GM23248 (cell line): ENCODE data around the gene SPDEF. TPM values are rescaled to one million over a fixed set of nuclear protein-coding genes. Genes with fewer than 3 reads are reported as not detected.

Source experiments
- DNase-seq: peaks from one replicate; pipeline ENCODE4 v3.0.0-alpha.2; 2015
- H2AFZ ChIP-seq: fragments of 200-600 bp; sonication (generic); 2 replicates; pipeline ENCODE4 v1.6.1; 2016; ENCODE audit warnings: antibody characterized with exemption
- H3F3A ChIP-seq: fragments of 200-600 bp; sonication (generic); 2 replicates; pipeline ENCODE4 v1.6.1; 2016; ENCODE audit warnings: mild to moderate bottlenecking, antibody characterized with exemption, mixed run types; ENCODE audit not compliant: insufficient read depth
- H3K27ac ChIP-seq: fragments of 200-600 bp; sonication (generic); 2 replicates; pipeline ENCODE4 v1.5.1; 2016; ENCODE audit warnings: mild to moderate bottlenecking
- H3K27me3 ChIP-seq: fragments of 200-600 bp; sonication (generic); replicated peaks from 2 replicates; pipeline ENCODE4 v1.6.1; 2016; ENCODE audit warnings: mild to moderate bottlenecking; ENCODE audit not compliant: insufficient read depth
- H3K36me3 ChIP-seq: fragments of 200-600 bp; sonication (generic); 2 replicates; pipeline ENCODE4 v1.6.1; 2016; ENCODE audit warnings: low read depth, mild to moderate bottlenecking
- H3K4me1 ChIP-seq: fragments of 200-600 bp; sonication (generic); 2 replicates; pipeline ENCODE4 v1.6.1; 2016; ENCODE audit warnings: mild to moderate bottlenecking; ENCODE audit not compliant: insufficient read depth
- H3K4me2 ChIP-seq: fragments of 200-600 bp; sonication (generic); one replicate; pipeline ENCODE4 v1.6.1; 2016; ENCODE audit warnings: mild to moderate bottlenecking; ENCODE audit not compliant: unreplicated experiment
- H3K4me3 ChIP-seq: fragments of 200-600 bp; sonication (generic); 2 replicates; pipeline ENCODE4 v1.5.1; 2016; ENCODE audit warnings: mild to moderate bottlenecking
- H3K79me2 ChIP-seq: fragments of 200-600 bp; sonication (generic); 2 replicates; pipeline ENCODE4 v1.6.1; 2016; ENCODE audit warnings: mild to moderate bottlenecking; ENCODE audit not compliant: insufficient read depth
- H3K9ac ChIP-seq: fragments of 200-600 bp; sonication (generic); 2 replicates; pipeline ENCODE4 v1.6.1; 2016; ENCODE audit warnings: mild to moderate bottlenecking
- H3K9me2 ChIP-seq: fragments of 200-600 bp; sonication (generic); 2 replicates; pipeline ENCODE4 v1.6.1; 2016; ENCODE audit warnings: mixed run types, mild to moderate bottlenecking, moderate library complexity; ENCODE audit not compliant: insufficient read depth
- H3K9me3 ChIP-seq: fragments of 200-600 bp; sonication (generic); one replicate; pipeline ENCODE4 v1.6.1; 2017; ENCODE audit warnings: low read depth
- H4K20me1 ChIP-seq: fragments of 200-600 bp; sonication (generic); 2 replicates; pipeline ENCODE4 v1.6.0; 2016; ENCODE audit not compliant: insufficient read depth
- EZH2 ChIP-seq: fragments of 200-600 bp; sonication (generic); IDR thresholded peaks from 2 replicates; pipeline ENCODE4 v1.6.1; 2018; ENCODE audit warnings: antibody characterized with exemption, mild to moderate bottlenecking; ENCODE audit not compliant: insufficient read depth, poor library complexity, severe bottlenecking
- EZH2phosphoT487 ChIP-seq: fragments of 200-600 bp; sonication (generic); IDR thresholded peaks from 2 replicates; pipeline ENCODE4 v1.6.1; 2018; ENCODE audit warnings: antibody characterized with exemption, moderate library complexity, mild to moderate bottlenecking, low read depth; ENCODE audit not compliant: insufficient read depth
- WGBS, 2 experiments: methylation state at CpG; one replicate each; pipeline ENCODE4 v1.1.6; 2015 to 2017; ENCODE audit warnings: low lambda C conversion rate in 2 of 2, low coverage in 1 of 2; ENCODE audit errors: missing lambda C conversion rate in 2 of 2; 5-methylcytosine and 5-hydroxymethylcytosine counted together
- in situ Hi-C: fragments of 300-500 bp; cut with MboI; formaldehyde crosslinking; loops from 2 replicates; pipeline ENCODE4 v1.15.0; 2020
- polyA plus RNA-seq: library from polyadenylated mRNA; unstranded; fragments of >200 nt; fragmentation: Nextera tagmentation; extraction: Ambion mirVana; gene quantifications from 2 replicates; pipeline ENCODE4 v1.2.1, GENCODE V29; 2016
- total RNA-seq: library from RNA; depleted of rRNA; stranded (reverse); fragments of >200 nt; shearing (Covaris generic); gene quantifications from 2 replicates; pipeline ENCODE4 v1.2.3, GENCODE V29; 2014

SPDEF gene
- total and polyA plus RNA-seq, 2 experiments from 2014 or later = not detected

GRCh38 chr6:34544052-34544604 is 12.0 kb downstream of the SPDEF start:
- TF ChIP-seq EZH2phosphoT487 = no peak
- TF ChIP-seq EZH2 = no peak
- H3K9ac ChIP-seq = no peak overlapping the region
- no peaks in the 10 kb centered on the region for H4K20me1 ChIP-seq
- H3K27ac ChIP-seq = no peak overlapping the region
- H3K36me3 ChIP-seq = no peaks in the 10 kb centered on the region
- no peaks in the 10 kb centered on the region for H3K79me2 ChIP-seq
- H2AFZ ChIP-seq = no peak overlapping the region
- no peaks in the 10 kb centered on the region for H3F3A ChIP-seq
- 89% methylated on average over 27 of the region's 27 CpGs for WGBS, 2 experiments
- H3K4me3 ChIP-seq = no peak overlapping the region
- in situ Hi-C loops = no loop called here
- H3K9me3 ChIP-seq = no peaks in the 10 kb centered on the region
- H3K4me2 ChIP-seq = no peak overlapping the region
- H3K4me1 ChIP-seq = no peaks in the 10 kb centered on the region
- no peak for DNase-seq
- H3K9me2 ChIP-seq = no peaks in the 10 kb centered on the region
- no peaks in the 10 kb centered on the region for H3K27me3 ChIP-seq

DNA sequence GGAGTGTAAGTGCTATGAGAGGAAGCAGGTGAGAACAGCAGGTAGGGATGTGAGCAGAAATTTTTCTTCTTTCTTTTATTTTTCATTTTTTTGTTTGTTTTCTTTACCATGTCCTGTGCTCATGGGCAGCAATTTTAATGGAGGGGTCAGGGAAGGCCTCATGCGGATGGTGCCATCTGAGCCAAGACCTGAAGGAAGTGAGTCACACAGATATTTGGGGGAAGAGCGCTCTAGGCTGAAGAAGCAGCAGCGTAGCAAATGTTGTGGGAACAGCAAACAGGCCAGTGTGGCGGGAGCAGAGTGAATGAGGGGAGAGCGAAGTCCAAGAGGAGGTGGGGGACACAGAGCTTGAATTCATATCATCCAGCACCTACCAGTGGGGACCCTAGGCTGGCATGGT is 12.7 kb downstream of the SPDEF start:
- Histone ChIP-seq H3F3A (no peaks in the 10 kb centered on the region), H3K27ac (no peak overlapping the region), H3K36me3 (no peaks in the 10 kb centered on the region), H3K4me3 (no peak overlapping the region), H3K9ac (no peak overlapping the region), H3K9me3 (no peaks in the 10 kb centered on the region), H3K9me2 (no peaks in the 10 kb centered on the region), H3K79me2 (no peaks in the 10 kb centered on the region), H3K4me2 (no peak overlapping the region), H2AFZ (no peak overlapping the region), H3K27me3 (no peaks in the 10 kb centered on the region), H3K4me1 (no peaks in the 10 kb centered on the region), H4K20me1 (no peaks in the 10 kb centered on the region)
- DNase-seq = peak; percentile 34
- TF ChIP-seq EZH2 (no peak), EZH2phosphoT487 (no peak)
- 82 to 89% methylated on average over 5 of the region's 5 CpGs for WGBS, 2 experiments
- in situ Hi-C loops = no loop called here

DNA sequence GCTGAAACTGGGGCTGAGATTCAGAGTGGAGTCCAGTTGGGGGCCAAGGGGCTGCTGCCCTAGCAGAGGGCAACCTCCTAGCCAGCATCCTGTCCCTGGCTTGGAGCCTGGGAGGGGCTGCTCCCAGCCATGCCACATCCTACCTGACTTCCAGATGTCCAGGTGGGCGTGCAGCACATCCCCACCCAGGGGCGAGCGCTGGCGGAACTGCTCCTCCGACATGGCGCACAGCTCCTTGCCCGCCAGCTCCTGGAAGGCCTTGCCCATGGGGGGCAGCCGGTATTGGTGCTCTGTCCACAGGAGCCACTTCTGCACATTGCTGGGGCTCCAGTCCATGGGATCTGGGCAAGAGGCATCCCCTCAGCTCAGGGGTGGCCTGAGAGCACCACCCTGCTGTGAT is 15.3 kb downstream of the SPDEF start:
- Histone ChIP-seq H3K4me1 (no peaks in the 10 kb centered on the region), H3K9me2 (no peaks in the 10 kb centered on the region), H3K36me3 (no peaks in the 10 kb centered on the region), H2AFZ (no peak overlapping the region), H3K79me2 (no peaks in the 10 kb centered on the region), H3K9ac (no peak overlapping the region), H3F3A (no peaks in the 10 kb centered on the region), H3K4me3 (no peak overlapping the region), H3K27me3 (no peaks in the 10 kb centered on the region), H3K27ac (no peak overlapping the region), H3K9me3 (no peaks in the 10 kb centered on the region), H3K4me2 (no peak overlapping the region), H4K20me1 (no peaks in the 10 kb centered on the region)
- no peak for DNase-seq
- TF ChIP-seq EZH2 (no peak), EZH2phosphoT487 (no peak)
- in situ Hi-C loops = no loop called here
- WGBS, 2 experiments = 82 to 94% methylated on average over 8 of the region's 8 CpGs

- Histone ChIP-seq H3K4me2 (no peak overlapping the region), H3K9ac (no peak overlapping the region), H3K4me1 (no peaks in the 10 kb centered on the region), H3K36me3 (no peaks in the 10 kb centered on the region), H3K9me2 (no peaks in the 10 kb centered on the region), H4K20me1 (no peaks in the 10 kb centered on the region), H3K4me3 (no peak overlapping the region), H2AFZ (no peak overlapping the region), H3K79me2 (no peaks in the 10 kb centered on the region), H3K9me3 (no peaks in the 10 kb centered on the region), H3K27ac (no peak overlapping the region), H3K27me3 (no peaks in the 10 kb centered on the region), H3F3A (no peaks in the 10 kb centered on the region)
- no peak for DNase-seq
- 54 to 59% methylated on average over 5 of the region's 5 CpGs for whole genome bisulfite sequencing, 2 experiments
- in situ Hi-C loops = no loop called here
- TF ChIP-seq EZH2 = no peak
- no peak for TF ChIP-seq EZH2phosphoT487
These were observed 15.9 kb downstream of the SPDEF start for GRCh38 chr6:34540222-34540621.

GRCh38 chr6:34539181-34539580 is 16.9 kb downstream of the SPDEF start:
- 61 to 62% methylated on average over 7 to 14 of the region's 14 CpGs for WGBS, 2 experiments
- Histone ChIP-seq H3K9me2 (no peaks in the 10 kb centered on the region), H3K27me3 (no peaks in the 10 kb centered on the region), H3K4me2 (no peak overlapping the region), H4K20me1 (no peaks in the 10 kb centered on the region), H3K4me1 (no peaks in the 10 kb centered on the region), H2AFZ (no peak overlapping the region), H3K9me3 (no peaks in the 10 kb centered on the region), H3K9ac (no peak overlapping the region), H3F3A (no peaks in the 10 kb centered on the region), H3K36me3 (no peaks in the 10 kb centered on the region), H3K4me3 (no peak overlapping the region), H3K79me2 (no peaks in the 10 kb centered on the region), H3K27ac (no peak overlapping the region)
- no peak for TF ChIP-seq EZH2phosphoT487
- no peak for TF ChIP-seq EZH2
- in situ Hi-C loops = no loop called here
- DNase-seq = no peak
